HepG2 (cell line): ENCODE measurements around the gene RPS27A. TPM values are rescaled to one million over a fixed set of nuclear protein-coding genes. Genes with fewer than 3 reads are reported as not detected.

Experiments
- AKNA ChIP-seq: sonication (generic); formaldehyde crosslinking; IDR thresholded peaks from 2 replicates; pipeline ENCODE4 v1.4.0; 2020; ENCODE audit warnings: missing genetic modification reagents, borderline replicate concordance
- EHMT2 ChIP-seq: fragments of 200-600 bp; sonication (generic); IDR thresholded peaks from 2 replicates; pipeline ENCODE4 v1.7.0; 2017; ENCODE audit warnings: antibody characterized with exemption, low read depth, low read length, borderline replicate concordance
- ELK4 ChIP-seq: sonication (generic); formaldehyde crosslinking; IDR thresholded peaks from 2 replicates; pipeline ENCODE4 v1.9.0; 2021; ENCODE audit warnings: missing genetic modification reagents, borderline replicate concordance
- HNF1A ChIP-seq, 2 experiments: sonication (generic) in 1 of 2; formaldehyde crosslinking in 1 of 2; IDR thresholded peaks; 2 replicates each; pipeline versions ENCODE4 v1.4.0 to v1.6.1; 2016 to 2020; ENCODE audit warnings: borderline replicate concordance in 1 of 2, low read depth in 1 of 2, mild to moderate bottlenecking in 1 of 2, missing genetic modification reagents in 1 of 2
- KLF16 ChIP-seq, 2 experiments: sonication (generic) in 1 of 2; formaldehyde crosslinking in 1 of 2; IDR thresholded peaks; 2 replicates each; pipeline versions ENCODE4 v1.6.1 to v1.8.0; 2016 to 2023; ENCODE audit warnings: missing genetic modification reagents in 2 of 2, missing compliant biosample characterization in 1 of 2
- MIER2 ChIP-seq: IDR thresholded peaks from 2 replicates; pipeline ENCODE4 v1.6.1; 2016; ENCODE audit warnings: missing biosample characterization, missing genetic modification reagents
- NFE2L2 ChIP-seq: fragments of 150-350 bp; IDR thresholded peaks from 2 replicates; pipeline ENCODE4 v1.6.1; 2014; ENCODE audit warnings: low read length
- NR1H2 ChIP-seq: sonication (generic); formaldehyde crosslinking; IDR thresholded peaks from 2 replicates; pipeline ENCODE4 v1.8.1; 2022; ENCODE audit warnings: low read depth, missing genetic modification reagents, borderline replicate concordance
- PRPF4 ChIP-seq: fragments of 200-400 bp; formaldehyde crosslinking; IDR thresholded peaks from 2 replicates; pipeline ENCODE4 v1.6.1; 2016; ENCODE audit warnings: low read length, low read depth; ENCODE audit not compliant: poor library complexity, severe bottlenecking
- SETDB1 ChIP-seq: sonication (generic); formaldehyde crosslinking; IDR thresholded peaks from 2 replicates; pipeline ENCODE4 v1.5.1; 2020; ENCODE audit warnings: missing genetic modification reagents, mild to moderate bottlenecking, borderline replicate concordance
- ZBTB2 ChIP-seq: sonication (generic); formaldehyde crosslinking; IDR thresholded peaks from 2 replicates; pipeline ENCODE4 v1.8.0; 2022; ENCODE audit warnings: low read depth, missing genetic modification reagents
- ZNF225 ChIP-seq: sonication (generic); formaldehyde crosslinking; IDR thresholded peaks from 2 replicates; pipeline ENCODE4 v1.4.0; 2020; ENCODE audit warnings: mild to moderate bottlenecking, missing genetic modification reagents
- ZNF30 ChIP-seq: sonication (generic); formaldehyde crosslinking; IDR thresholded peaks from 2 replicates; pipeline ENCODE4 v1.5.0; 2020; ENCODE audit warnings: mild to moderate bottlenecking, missing genetic modification reagents
- ZSCAN30 ChIP-seq: sonication (generic); formaldehyde crosslinking; IDR thresholded peaks from 2 replicates; pipeline ENCODE4 v1.5.0; 2020; ENCODE audit warnings: mild to moderate bottlenecking, missing genetic modification reagents
- polyA plus RNA-seq, 8 experiments: library from polyadenylated mRNA; depleted of rRNA in 3 of 8; stranded (reverse) in 7 of 8; unstranded in 1 of 8; fragments of >200 nt; fragmentation: Illumina TruSeq in 4 of 8; extraction: Trizol in 4 of 8; gene quantifications; 2 replicates each; pipeline versions ENCODE4 v1.2.1 to v1.2.3, GENCODE V29; 2011 to 2016; ENCODE audit warnings: low read depth in 4 of 8, missing spikeins in 1 of 8, mixed read lengths in 1 of 8; ENCODE audit not compliant: insufficient read depth in 1 of 8
- total RNA-seq, 5 experiments: library from RNA; depleted of rRNA; stranded (reverse); fragments of >200 nt; fragmentation: Illumina TruSeq; extraction: Trizol; gene quantifications; 2 replicates each; pipeline ENCODE4 v1.2.3, GENCODE V29; 2016; ENCODE audit warnings: low read depth in 1 of 5

The RPS27A gene
- total and polyA plus RNA-seq, 2 of the 13 experiments (the other 11 are each of a cell fraction or from before 2014, with no cell fraction given) = 2,779 to 3,269 TPM

- TF ChIP-seq ZSCAN30 (CRISPR knock-in tag) (peak; percentile 98), HNF1A (IDR thresholded peaks at IDR 0.05; ENCODE audit: low read depth) (no peak; the same call in 1 of the 2 replicates), HNF1A (CRISPR knock-in tag; IDR thresholded peaks at IDR 0.05; ENCODE audit: borderline replicate concordance) (peak; percentile 90), ZNF225 (peak; percentile 92), ZNF30 (CRISPR knock-in tag) (peak; percentile 85; the same call in 1 of the 2 replicates), EHMT2 (no peak; the same call in 1 of the 2 replicates), PRPF4 (no peak), SETDB1 (CRISPR knock-in tag) (no peak), ELK4 (peak; percentile 21; the same call in 1 of the 2 replicates), MIER2 (CRISPR knock-in tag) (peak; percentile 69; the same call in 1 of the 2 replicates), NFE2L2 (no peak), ZBTB2 (CRISPR knock-in tag) (peak; percentile 80; the same call in 1 of the 2 replicates), KLF16 (CRISPR knock-in tag; IDR thresholded peaks at IDR 0.05) (peak; percentile 17 to 99; a peak in 2 of 4 replicates), AKNA (peak; percentile 64; the same call in 1 of the 2 replicates), NR1H2 (CRISPR knock-in tag) (peak; percentile 90; the same call in 1 of the 2 replicates)
Measured at GRCh38 chr2:55268907-55269644, 36.6 kb downstream of the RPS27A start, which contains the start of gene MTIF2 (continued).
